NCI-H2081 treated with DMSO at 0.1 percent for 48 hours (cell line): ENCODE data around the gene IER5.
"Not testable (repeated sequence)": the region's sequence is repeated elsewhere in the genome, so short reads cannot be mapped to it uniquely, and the experiment has no call there.

Experiments
- DNase-seq: peaks from one replicate; lab custom pipeline; 2025; lab: John Stamatoyannopoulos, UW

IER5 gene

GRCh38 chr1:181115971-181116370 is 27.5 kb downstream of the IER5 start:
- DNase-seq, result not testable (repeated sequence)

GRCh38 chr1:181116819-181117390 is 28.4 kb downstream of the IER5 start:
- DNase-seq, result no peak

DNA sequence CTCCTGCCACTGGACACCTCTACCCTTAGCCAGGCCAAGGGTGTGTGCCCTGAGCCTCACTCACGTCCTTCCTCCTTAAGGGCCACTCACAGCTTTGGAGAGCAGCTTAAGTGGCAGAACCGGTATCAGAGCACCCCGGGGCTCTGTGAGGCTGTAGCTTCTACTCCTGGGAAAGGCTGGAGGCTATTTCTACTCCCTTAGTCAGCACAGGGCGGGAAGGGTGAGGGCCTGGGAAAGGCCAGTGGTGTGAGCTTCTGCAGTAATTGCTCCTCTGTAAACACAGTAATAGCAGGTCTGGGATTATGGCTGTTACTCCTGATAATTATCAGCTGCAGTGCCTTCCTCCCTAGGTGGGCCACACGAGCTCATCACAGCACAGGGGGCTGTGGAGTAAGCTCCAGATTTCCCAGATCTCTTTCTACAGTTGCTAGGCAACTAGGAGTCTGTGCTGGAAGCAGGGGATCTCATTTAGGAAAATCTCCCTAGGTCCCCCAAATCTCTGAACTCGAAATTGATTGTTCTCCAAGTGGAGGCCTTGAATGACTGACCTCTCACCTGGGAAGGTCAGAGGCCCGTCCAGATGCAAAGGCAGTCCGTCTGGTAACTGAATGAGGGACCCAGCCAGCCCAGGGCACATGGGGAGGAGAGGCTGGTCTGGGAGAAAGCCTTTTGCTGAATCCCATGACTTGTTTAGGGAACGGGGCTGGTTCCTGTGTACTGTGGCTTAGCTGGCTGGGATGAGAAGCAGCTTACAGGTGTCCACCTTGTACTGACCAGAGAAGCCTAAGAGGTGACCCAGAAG is 29.3 kb downstream of the IER5 start:
- no peak for DNase-seq

GRCh38 chr1:181119093-181119989 is 30.8 kb downstream of the IER5 start:
- DNase-seq, result no peak

GRCh38 chr1:181120924-181121323 is 32.4 kb downstream of the IER5 start:
- no peak for DNase-seq

GRCh38 chr1:181121498-181121897 is 33.0 kb downstream of the IER5 start:
- no peak for DNase-seq

GRCh38 chr1:181122222-181122621 is 33.7 kb downstream of the IER5 start:
- no peak for DNase-seq

- no peak for DNase-seq
Measured at GRCh38 chr1:181123173-181123572, 34.7 kb downstream of the IER5 start.

DNA sequence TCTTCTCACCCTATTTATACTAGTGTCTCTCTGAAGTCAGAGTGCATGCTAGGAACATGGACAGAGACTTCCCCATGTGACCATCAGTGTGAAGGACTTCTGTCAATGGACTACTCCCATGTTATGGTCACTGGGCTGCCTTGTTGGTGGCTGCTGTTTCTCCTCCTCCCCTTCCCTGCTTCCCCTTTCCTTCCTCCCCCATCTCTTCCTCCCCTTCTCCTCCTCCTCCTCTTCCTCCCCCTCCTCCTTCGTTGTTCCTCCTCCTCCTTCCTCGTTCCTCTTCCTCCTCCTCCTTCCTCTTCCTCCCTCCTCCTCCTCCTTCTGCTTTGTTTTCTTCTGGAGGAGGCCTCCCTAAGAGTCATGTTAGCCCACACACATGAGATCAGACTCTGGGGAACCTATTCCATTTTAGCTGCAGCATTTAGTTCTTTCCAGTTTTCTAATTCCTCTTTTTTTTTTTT is 35.8 kb downstream of the IER5 start:
- no peak for DNase-seq

- DNase-seq, result no peak
Measured at GRCh38 chr1:181126289-181126688, 37.8 kb downstream of the IER5 start.

- DNase-seq, result no peak
Measured at GRCh38 chr1:181126871-181127587, 38.5 kb downstream of the IER5 start.

DNA sequence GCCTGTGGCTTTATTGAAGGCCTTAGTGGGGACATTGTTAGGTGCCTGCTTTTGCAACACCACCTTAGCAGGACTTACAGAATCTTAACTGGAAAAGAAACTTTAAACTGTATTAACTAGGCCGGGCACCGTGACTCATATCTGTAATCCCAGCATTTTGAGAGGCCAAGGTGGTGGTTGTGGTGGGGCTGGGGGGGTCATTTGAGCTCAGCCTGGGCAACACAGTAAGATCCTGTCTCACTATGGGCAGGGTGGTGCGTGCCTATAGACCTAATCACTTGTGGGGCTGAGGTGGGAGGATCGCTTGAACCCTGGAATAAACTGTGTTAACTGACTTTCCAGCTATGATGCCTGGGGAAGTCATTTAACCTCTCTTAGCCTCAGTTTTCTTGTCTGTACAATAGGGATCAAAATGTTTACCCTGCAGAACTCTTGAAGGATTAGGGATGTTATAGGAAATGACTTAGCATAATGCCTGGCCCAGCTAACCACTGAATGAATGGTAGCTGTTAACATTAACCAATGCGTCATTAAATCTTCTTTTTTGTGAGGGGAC is 39.5 kb downstream of the IER5 start:
- DNase-seq, result no peak

- no peak for DNase-seq
Measured at GRCh38 chr1:181128592-181129497, 40.3 kb downstream of the IER5 start.

- no peak for DNase-seq
Measured at GRCh38 chr1:181129771-181130606, 41.5 kb downstream of the IER5 start.

- no peak for DNase-seq
Measured at GRCh38 chr1:181131255-181131941, 42.9 kb downstream of the IER5 start.

- no peak for DNase-seq
Measured at GRCh38 chr1:181133441-181133951, 45.0 kb downstream of the IER5 start.

DNA sequence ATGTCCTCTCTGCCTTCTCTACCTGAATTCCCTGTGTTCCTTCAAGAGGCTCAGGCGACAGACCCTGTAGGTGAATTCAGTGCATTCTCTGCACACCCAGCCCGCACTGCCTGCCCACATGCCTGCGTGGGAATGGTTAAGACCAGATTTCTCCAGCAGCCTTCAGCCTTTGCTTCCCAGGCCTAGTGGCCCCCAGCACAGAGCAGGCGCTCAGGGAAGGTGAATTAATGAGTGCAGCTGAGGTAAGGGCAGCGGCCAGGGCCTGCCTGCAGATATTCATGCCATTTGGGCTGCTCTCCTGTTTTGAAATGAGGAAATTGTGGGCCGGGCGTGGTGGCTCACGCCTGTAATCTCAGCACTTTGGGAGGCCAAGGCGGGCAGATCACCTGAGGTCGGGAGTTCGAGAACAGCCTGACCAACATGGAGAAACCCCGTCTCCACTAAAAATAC is 45.5 kb downstream of the IER5 start:
- DNase-seq, result no peak

DNA sequence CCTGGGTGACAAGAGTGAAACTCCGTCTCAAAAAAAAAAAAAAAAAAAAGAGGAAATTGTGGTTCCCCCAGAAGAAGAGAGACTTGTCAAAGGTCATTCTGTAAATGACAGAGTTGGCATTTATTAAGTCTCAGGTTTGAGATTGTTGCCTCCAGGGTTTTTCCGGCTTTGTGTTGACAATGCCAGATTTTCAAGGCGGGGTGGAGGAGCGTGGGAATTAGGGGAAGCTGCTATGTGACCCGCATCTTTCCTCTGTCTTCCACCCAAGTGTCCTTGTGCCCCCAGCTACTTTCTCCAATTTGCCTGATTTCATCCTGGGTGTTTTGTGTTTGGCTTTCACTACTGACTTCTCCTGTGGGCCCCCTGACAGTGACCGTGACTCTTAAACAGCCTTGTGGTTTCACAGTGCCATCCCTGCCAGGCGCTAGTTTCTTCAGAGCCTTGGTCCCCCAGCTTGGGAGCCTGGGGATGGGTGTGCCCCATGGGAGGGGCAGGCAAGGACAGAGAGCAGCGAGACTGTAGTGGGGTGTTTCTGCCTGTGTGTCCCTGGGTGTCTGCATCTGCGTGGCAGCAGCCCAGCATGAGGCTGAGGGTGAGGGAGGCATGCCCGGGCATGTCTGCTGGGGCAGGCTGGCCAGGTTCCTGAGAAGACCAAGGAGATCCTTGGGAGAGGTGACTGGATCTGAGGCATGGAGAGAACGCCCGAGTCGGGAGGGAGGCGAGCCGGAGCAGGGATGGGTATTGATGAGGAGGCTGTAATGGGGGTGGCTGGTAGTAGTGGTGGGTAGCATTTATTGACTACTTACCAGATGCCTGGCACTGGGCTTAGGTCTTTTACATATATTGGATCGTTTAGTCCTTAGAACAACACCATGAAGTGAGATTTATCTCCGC is 46.3 kb downstream of the IER5 start:
- no peak for DNase-seq
